GM13976 (cell line): ENCODE data around the gene LTA4H.

Source experiments
- DNase-seq: peaks from one replicate; pipeline ENCODE4 v3.0.0; 2012; ENCODE audit warnings: low spot score
- in situ Hi-C: fragments of 300-500 bp; cut with MboI; formaldehyde crosslinking; loops from one replicate; pipeline ENCODE4 v1.12.0; 2022; ENCODE audit warnings: low sequenced_read_pairs, mixed read lengths, inconsistent platforms; ENCODE audit not compliant: unreplicated experiment
- TF ChIP-seq, protein P1 (sequence below): IDR thresholded peaks from 2 replicates; pipeline ENCODE4 v1.5.1; 2012; ENCODE audit warnings: borderline replicate concordance, mild to moderate bottlenecking; ENCODE audit not compliant: insufficient read depth; ENCODE audit errors: extremely low read depth, missing control alignments, control extremely low read depth

Gene LTA4H

DNA sequence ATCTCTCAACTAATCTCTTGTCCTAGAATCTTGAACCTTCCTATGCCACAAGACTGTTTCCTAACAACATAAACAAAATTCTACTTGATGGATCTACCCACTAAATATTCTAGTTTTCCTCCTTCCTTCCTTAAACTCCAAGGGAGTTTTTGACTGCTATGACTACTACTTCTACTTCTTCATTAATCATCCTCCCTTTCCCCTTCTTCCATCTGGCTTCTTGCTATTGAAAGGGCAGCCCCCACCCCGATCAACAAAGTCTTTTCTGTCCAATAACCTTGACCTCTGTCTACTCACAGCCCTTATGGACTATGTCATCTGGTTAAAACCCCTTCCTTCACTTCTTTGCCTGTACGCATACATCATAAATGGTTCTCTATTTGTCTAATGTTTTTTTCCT is 5.6 kb downstream of the LTA4H start:
- no peak for DNase-seq
- in situ Hi-C loops, result no loop called here
- TF ChIP-seq, protein P1, sequence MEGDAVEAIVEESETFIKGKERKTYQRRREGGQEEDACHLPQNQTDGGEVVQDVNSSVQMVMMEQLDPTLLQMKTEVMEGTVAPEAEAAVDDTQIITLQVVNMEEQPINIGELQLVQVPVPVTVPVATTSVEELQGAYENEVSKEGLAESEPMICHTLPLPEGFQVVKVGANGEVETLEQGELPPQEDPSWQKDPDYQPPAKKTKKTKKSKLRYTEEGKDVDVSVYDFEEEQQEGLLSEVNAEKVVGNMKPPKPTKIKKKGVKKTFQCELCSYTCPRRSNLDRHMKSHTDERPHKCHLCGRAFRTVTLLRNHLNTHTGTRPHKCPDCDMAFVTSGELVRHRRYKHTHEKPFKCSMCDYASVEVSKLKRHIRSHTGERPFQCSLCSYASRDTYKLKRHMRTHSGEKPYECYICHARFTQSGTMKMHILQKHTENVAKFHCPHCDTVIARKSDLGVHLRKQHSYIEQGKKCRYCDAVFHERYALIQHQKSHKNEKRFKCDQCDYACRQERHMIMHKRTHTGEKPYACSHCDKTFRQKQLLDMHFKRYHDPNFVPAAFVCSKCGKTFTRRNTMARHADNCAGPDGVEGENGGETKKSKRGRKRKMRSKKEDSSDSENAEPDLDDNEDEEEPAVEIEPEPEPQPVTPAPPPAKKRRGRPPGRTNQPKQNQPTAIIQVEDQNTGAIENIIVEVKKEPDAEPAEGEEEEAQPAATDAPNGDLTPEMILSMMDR, result no peak

DNA sequence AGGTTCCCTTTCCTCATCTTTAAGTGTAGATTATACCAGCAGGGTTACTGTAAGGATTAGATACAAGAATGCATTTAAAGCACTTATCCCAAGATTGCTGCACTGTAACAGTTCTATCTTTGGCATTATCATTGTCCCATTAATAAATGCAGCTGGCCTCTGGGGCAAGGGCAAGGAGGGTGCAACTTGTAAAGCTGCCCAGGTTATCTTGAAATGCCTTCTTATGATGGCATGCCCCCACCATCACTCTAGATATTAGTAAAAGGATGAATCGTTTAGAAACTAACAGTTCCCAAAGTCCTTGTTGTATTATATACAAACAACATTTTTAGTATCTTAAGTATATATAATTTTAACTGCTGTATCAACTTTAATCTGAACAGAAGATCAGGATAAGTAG is 6.8 kb downstream of the LTA4H start:
- TF ChIP-seq, protein P1, result no peak
- in situ Hi-C loops, result no loop called here
- no peak for DNase-seq

DNA sequence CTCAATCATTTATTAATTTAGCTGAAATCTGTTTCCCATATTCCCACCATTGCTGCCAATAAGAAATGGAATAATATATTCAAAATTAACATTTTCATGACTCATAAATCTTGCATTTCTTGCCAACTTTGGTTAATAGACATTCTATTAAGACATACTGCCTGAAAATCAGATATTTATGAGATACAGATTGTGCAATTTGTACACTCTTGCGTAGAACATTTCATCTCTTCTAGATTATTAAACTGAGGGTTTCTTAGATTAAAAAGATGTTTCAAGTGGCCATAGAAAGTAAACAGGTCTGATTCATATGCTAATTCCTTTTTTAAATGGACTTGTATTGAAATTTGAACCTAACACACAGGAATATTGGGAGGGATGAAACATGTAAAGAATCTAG is 9.1 kb downstream of the LTA4H start:
- DNase-seq, result no peak
- in situ Hi-C loops, result no loop called here
- TF ChIP-seq, protein P1, result no peak

DNA sequence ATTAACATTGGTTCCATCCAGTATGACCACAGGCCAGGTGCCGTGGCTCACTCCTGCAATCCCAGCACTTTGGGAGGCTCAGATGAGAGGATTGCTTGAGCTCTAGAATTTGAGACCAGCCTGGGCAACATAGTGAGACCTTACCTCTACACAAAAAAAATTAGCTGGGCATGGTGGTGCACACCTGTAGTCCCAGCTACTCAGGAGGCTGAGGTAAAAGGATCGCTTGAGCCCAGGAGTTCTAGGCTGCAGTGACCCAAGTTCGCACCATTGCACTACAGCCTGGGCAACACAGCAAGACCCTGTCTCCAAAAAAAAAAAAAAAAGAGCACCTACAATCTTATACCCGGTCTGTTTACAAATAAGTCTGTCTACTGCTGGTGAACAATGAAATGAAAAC is 9.9 kb downstream of the LTA4H start:
- DNase-seq, result no peak
- in situ Hi-C loops, result no loop called here
- TF ChIP-seq, protein P1, result no peak

DNA sequence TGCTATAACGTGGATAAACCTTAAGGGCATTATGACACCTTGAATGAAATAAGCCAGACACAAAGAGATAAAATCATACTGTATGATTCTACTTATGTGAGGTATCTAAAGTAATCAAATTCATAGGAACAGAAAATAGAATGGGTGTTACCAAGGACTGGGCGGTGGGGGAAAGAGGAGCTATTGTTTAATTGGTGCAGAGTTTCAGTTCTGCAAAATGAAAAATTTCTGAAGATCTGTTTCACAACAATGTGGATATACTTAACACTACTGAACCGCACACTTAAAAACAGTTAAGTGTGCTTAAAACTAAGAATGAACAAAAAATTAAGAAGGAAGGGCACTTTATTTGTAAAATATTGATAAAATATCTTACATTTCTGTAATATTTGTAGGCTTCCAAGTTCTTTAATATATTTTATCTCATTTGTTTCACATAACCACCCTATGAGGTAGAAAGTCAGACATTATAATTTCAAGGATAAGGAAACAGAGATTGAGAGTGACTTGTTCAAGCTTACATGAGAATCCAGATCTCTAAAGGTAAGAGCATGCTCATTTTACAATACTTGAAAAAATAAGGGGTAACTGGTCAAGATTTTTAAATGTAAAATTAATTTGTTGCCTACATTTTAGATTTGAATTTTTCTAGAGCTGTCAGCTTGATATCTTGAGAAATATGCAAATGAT is 14.9 kb downstream of the LTA4H start:
- TF ChIP-seq, protein P1, result no peak
- in situ Hi-C loops, result no loop called here
- no peak for DNase-seq

DNA sequence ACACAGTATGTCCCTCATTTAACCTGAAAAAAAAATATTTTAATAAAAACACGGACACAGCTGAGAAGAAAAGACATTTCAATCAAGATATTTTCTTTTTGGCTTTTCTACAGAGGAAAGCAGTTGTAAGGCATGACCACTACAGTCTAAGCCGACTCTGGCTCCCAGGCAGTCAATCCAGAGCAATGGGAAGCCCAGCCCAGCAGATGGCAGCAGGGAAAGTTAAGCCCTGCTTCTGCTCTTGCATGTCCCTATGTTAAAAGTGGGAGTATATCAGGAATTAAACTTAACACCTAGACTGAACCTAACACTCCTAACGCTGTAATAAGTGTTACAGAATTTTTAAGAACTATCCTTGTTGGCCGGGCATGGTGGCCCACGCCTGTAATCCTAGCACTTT is 19.7 kb downstream of the LTA4H start:
- in situ Hi-C loops, result no loop called here
- no peak for DNase-seq

More for the DNA sequence above, 19.7 kb downstream of the LTA4H start:
- TF ChIP-seq, protein P1, result no peak
